ENCODE measurements around the gene THSD4.

DNA sequence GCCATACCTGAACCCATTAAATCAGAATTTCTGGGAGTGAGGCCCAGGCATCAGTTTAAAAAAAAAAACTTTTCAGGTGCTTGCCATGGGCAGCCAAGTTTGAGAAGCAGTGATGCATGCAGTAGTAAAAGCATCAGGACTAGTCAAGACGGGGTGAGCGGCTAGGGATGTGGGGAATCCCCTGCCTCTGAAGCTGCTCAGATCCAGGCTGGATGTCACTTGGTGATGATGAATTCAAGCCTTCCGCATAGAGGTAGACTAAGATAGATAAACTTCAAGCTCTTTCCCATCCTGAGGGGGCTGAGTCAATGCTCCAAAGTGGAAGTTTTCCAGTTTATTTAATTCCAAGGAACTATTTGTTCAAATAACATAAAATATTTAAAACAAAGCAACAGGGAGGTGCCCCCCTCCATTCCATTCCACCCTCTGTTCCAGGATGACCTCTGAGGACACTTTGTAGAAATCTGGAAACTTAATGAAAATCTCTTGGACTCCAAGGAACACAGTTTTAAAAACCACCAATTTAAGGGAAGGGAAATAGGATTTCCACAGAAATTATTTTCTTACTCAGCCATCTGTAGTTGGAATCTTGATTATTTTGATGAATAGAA lies 594.6 kb downstream of the THSD4 start:
- TF ChIP-seq CTCF (IDR thresholded peaks at IDR 0.05; ENCODE audit: poor library complexity, severe bottlenecking) (no peak), EZH2 (IDR thresholded peaks at IDR 0.05; ENCODE audit: borderline replicate concordance, insufficient read depth, low read length, poor library complexity, severe bottlenecking) (no peak), MXI1 (conservative IDR thresholded peaks at IDR 0.05; ENCODE audit: poor library complexity, severe bottlenecking) (no peak)

Data from neural cell (in vitro differentiated cells).